HEK293 (cell line): ENCODE data around the gene SLC9C1.

Experiments
- CTCF ChIA-PET: fragments of 350-600 bp; formaldehyde crosslinking; extraction: SDS; loops from one replicate; lab custom pipeline; 2021; ENCODE audit warnings: antibody characterized with exemption; lab: Yijun Ruan, JAX
- POLR2A ChIA-PET: fragments of 300-600 bp; formaldehyde crosslinking; extraction: SDS; loops from one replicate; lab custom pipeline; 2020; ENCODE audit warnings: antibody characterized with exemption, inconsistent platforms; lab: Yijun Ruan, JAX
- H3K27ac ChIP-seq: fragments of 200-500 bp; sonication (Bioruptor generic); 2 replicates; pipeline ENCODE4 v1.5.1; 2014; ENCODE audit warnings: low read depth, low read length, control low read depth, inconsistent platforms; ENCODE audit errors: extremely low read depth
- H3K36me3 ChIP-seq, 2 experiments: fragments of 200-500 bp in 1 of 2; sonication (Bioruptor generic) in 1 of 2; 1 replicate in 1 of 2; 2 replicates in 1 of 2; pipeline ENCODE4 v1.5.1; 2014 to 2017; ENCODE audit warnings: inconsistent platforms in 2 of 2, low read length in 2 of 2; ENCODE audit not compliant: control insufficient read depth in 2 of 2, insufficient read depth in 1 of 2
- H3K4me1 ChIP-seq: fragments of 200-500 bp; sonication (Bioruptor generic); 2 replicates; pipeline ENCODE4 v1.5.1; 2014; ENCODE audit warnings: mild to moderate bottlenecking, low read length, inconsistent platforms; ENCODE audit not compliant: control insufficient read depth, insufficient read depth
- H3K4me3 ChIP-seq: 2 replicates; pipeline ENCODE4 v1.5.1; 2011; ENCODE audit warnings: low read depth, mild to moderate bottlenecking, control low read depth, low read length, moderate library complexity
- H3K9me3 ChIP-seq: fragments of 200-500 bp; sonication (Bioruptor generic); 2 replicates; pipeline ENCODE4 v1.5.1; 2014; ENCODE audit warnings: low read depth, low read length, inconsistent platforms; ENCODE audit not compliant: control insufficient read depth, insufficient read depth
- IKZF3 ChIP-seq: fragments of 450-650 bp; IDR thresholded peaks from 2 replicates; pipeline ENCODE4 v1.5.0; 2018; ENCODE audit warnings: missing biosample characterization, mild to moderate bottlenecking, missing genetic modification characterization, moderate library complexity
- PRDM4 ChIP-seq: fragments of 450-650 bp; formaldehyde crosslinking; IDR thresholded peaks from 2 replicates; pipeline ENCODE4 v1.5.1; 2017; ENCODE audit warnings: missing biosample characterization, missing genetic modification characterization
- WT1 ChIP-seq: fragments of 450-650 bp; formaldehyde crosslinking; IDR thresholded peaks from 2 replicates; pipeline ENCODE4 v1.5.1; 2016; ENCODE audit warnings: missing biosample characterization, missing genetic modification characterization
- YY2 ChIP-seq: fragments of 450-650 bp; formaldehyde crosslinking; IDR thresholded peaks from 2 replicates; pipeline ENCODE4 v1.5.1; 2016; ENCODE audit warnings: missing biosample characterization, missing genetic modification characterization
- ZBTB11 ChIP-seq: fragments of 450-650 bp; formaldehyde crosslinking; conservative IDR thresholded peaks from 2 replicates; pipeline ENCODE4 v1.5.1; 2016; ENCODE audit warnings: low read depth, missing biosample characterization, missing genetic modification characterization
- ZBTB20 ChIP-seq: fragments of 450-650 bp; formaldehyde crosslinking; IDR thresholded peaks from 2 replicates; pipeline ENCODE4 v1.5.1; 2016; ENCODE audit warnings: missing biosample characterization, missing genetic modification characterization
- ZBTB7A ChIP-seq: fragments of 450-650 bp; formaldehyde crosslinking; IDR thresholded peaks from 2 replicates; pipeline ENCODE4 v1.5.1; 2016; ENCODE audit warnings: low read depth, missing biosample characterization, missing genetic modification characterization
- ZBTB8A ChIP-seq: fragments of 450-650 bp; formaldehyde crosslinking; IDR thresholded peaks from 2 replicates; pipeline ENCODE4 v1.5.1; 2016; ENCODE audit warnings: missing biosample characterization, missing genetic modification characterization
- ZIC2 ChIP-seq: fragments of 450-650 bp; formaldehyde crosslinking; IDR thresholded peaks from 2 replicates; pipeline ENCODE4 v1.5.1; 2016; ENCODE audit warnings: missing biosample characterization, missing genetic modification characterization
- ZNF112 ChIP-seq: fragments of 450-650 bp; formaldehyde crosslinking; IDR thresholded peaks from 2 replicates; pipeline ENCODE4 v1.5.0; 2017; ENCODE audit warnings: missing biosample characterization, missing genetic modification characterization
- ZNF121 ChIP-seq: fragments of 450-650 bp; formaldehyde crosslinking; IDR thresholded peaks from 2 replicates; pipeline ENCODE4 v1.5.1; 2016; ENCODE audit warnings: missing biosample characterization, missing genetic modification characterization
- ZNF302 ChIP-seq: fragments of 450-650 bp; formaldehyde crosslinking; IDR thresholded peaks from 2 replicates; pipeline ENCODE4 v1.5.1; 2016; ENCODE audit warnings: missing biosample characterization, missing genetic modification characterization, low read depth
- ZNF311 ChIP-seq: fragments of 450-650 bp; formaldehyde crosslinking; IDR thresholded peaks from 2 replicates; pipeline ENCODE4 v1.5.1; 2017; ENCODE audit warnings: missing biosample characterization, missing genetic modification characterization, borderline replicate concordance
- ZNF350 ChIP-seq: fragments of 450-650 bp; formaldehyde crosslinking; IDR thresholded peaks from 2 replicates; pipeline ENCODE4 v1.5.0; 2017; ENCODE audit warnings: missing biosample characterization, mild to moderate bottlenecking, missing genetic modification characterization
- ZNF37A ChIP-seq: fragments of 450-650 bp; IDR thresholded peaks from 2 replicates; pipeline ENCODE4 v1.5.1; 2018; ENCODE audit warnings: missing biosample characterization, missing genetic modification characterization
- ZNF416 ChIP-seq: fragments of 450-650 bp; formaldehyde crosslinking; IDR thresholded peaks from 2 replicates; pipeline ENCODE4 v1.5.1; 2016; ENCODE audit warnings: missing biosample characterization, missing genetic modification characterization
- ZNF423 ChIP-seq: fragments of 450-650 bp; formaldehyde crosslinking; IDR thresholded peaks from 2 replicates; pipeline ENCODE4 v1.5.1; 2016; ENCODE audit warnings: missing biosample characterization, missing genetic modification characterization
- ZNF473 ChIP-seq: fragments of 450-650 bp; formaldehyde crosslinking; IDR thresholded peaks from 2 replicates; pipeline ENCODE4 v1.5.1; 2017; ENCODE audit warnings: missing biosample characterization, missing genetic modification characterization
- ZNF513 ChIP-seq: fragments of 450-650 bp; IDR thresholded peaks from 2 replicates; pipeline ENCODE4 v1.5.1; 2018; ENCODE audit warnings: missing biosample characterization, missing genetic modification characterization
- ZNF530 ChIP-seq: fragments of 450-650 bp; formaldehyde crosslinking; IDR thresholded peaks from 2 replicates; pipeline ENCODE4 v1.5.1; 2016; ENCODE audit warnings: low read depth, missing biosample characterization, missing genetic modification characterization
- ZNF585B ChIP-seq: fragments of 450-650 bp; formaldehyde crosslinking; IDR thresholded peaks from 2 replicates; pipeline ENCODE4 v1.5.1; 2016; ENCODE audit warnings: missing biosample characterization, missing genetic modification characterization
- ZNF623 ChIP-seq: fragments of 450-650 bp; formaldehyde crosslinking; IDR thresholded peaks from 2 replicates; pipeline ENCODE4 v1.5.1; 2016; ENCODE audit warnings: missing biosample characterization, missing genetic modification characterization
- ZNF629 ChIP-seq: fragments of 450-650 bp; formaldehyde crosslinking; IDR thresholded peaks from 2 replicates; pipeline ENCODE4 v1.5.1; 2017; ENCODE audit warnings: missing biosample characterization, missing genetic modification characterization
- ZNF645 ChIP-seq: fragments of 450-650 bp; formaldehyde crosslinking; IDR thresholded peaks from 2 replicates; pipeline ENCODE4; 2016; ENCODE audit warnings: missing biosample characterization, missing genetic modification characterization
- ZNF768 ChIP-seq: fragments of 450-650 bp; formaldehyde crosslinking; IDR thresholded peaks from 2 replicates; pipeline ENCODE4 v1.5.1; 2018; ENCODE audit warnings: missing biosample characterization, mild to moderate bottlenecking, missing genetic modification characterization
- ZSCAN30 ChIP-seq: fragments of 450-650 bp; IDR thresholded peaks from 2 replicates; pipeline ENCODE4 v1.5.1; 2018; ENCODE audit warnings: missing biosample characterization, mild to moderate bottlenecking, missing genetic modification characterization, moderate library complexity

SLC9C1 gene

GRCh38 chr3:112338021-112338726 lies 44.2 kb upstream of the SLC9C1 start:
- ChIA-PET CTCF (interaction anchor here (0.7 kb wide), 1 partner anchor 11 kb away, joined by 3 read pairs; no protein-coding TSS in a partner anchor), POLR2A (no interaction called here)
- TF ChIP-seq ZNF121 (tag by site-specific recombination) (no peak), PRDM4 (tag by site-specific recombination) (no peak), ZNF768 (no peak), ZNF416 (tag by site-specific recombination) (no peak), ZNF112 (tag by site-specific recombination) (no peak), ZNF629 (no peak), ZBTB8A (no peak), ZNF623 (tag by site-specific recombination) (no peak), ZNF311 (tag by site-specific recombination) (no peak), ZNF585B (tag by site-specific recombination) (no peak), ZNF302 (tag by site-specific recombination) (no peak), ZSCAN30 (tag by site-specific recombination) (no peak), ZBTB11 (tag by site-specific recombination) (no peak), ZBTB7A (no peak), WT1 (tag by site-specific recombination) (no peak), ZNF530 (no peak), ZIC2 (tag by site-specific recombination) (no peak)
- H3K9me3 ChIP-seq = no peaks in the 10 kb centered on the region
- no peak overlapping the region for H3K27ac ChIP-seq
- no peak overlapping the region for H3K4me3 ChIP-seq
- H3K4me1 ChIP-seq = no peaks in the 10 kb centered on the region
- H3K36me3 ChIP-seq = no peaks in the 10 kb centered on the region

GRCh38 chr3:112335434-112335781 lies 41.4 kb upstream of the SLC9C1 start:
- Histone ChIP-seq H3K36me3 (no peaks in the 10 kb centered on the region), H3K4me3 (no peak overlapping the region), H3K27ac (no peak overlapping the region), H3K4me1 (no peaks in the 10 kb centered on the region), H3K9me3 (no peaks in the 10 kb centered on the region)
- POLR2A ChIA-PET = no interaction called here
- CTCF ChIA-PET = no interaction called here
- TF ChIP-seq ZNF350 (tag by site-specific recombination) = no peak
- no peak for TF ChIP-seq ZNF645 (tag by site-specific recombination)
- TF ChIP-seq YY2 (tag by site-specific recombination) = no peak
- TF ChIP-seq ZNF513 (tag by site-specific recombination) = no peak
- TF ChIP-seq ZBTB20 (tag by site-specific recombination) = no peak
- no peak for TF ChIP-seq ZNF37A (tag by site-specific recombination)
- TF ChIP-seq IKZF3 (tag by site-specific recombination) = no peak
- TF ChIP-seq ZNF473 = no peak
- no peak for TF ChIP-seq ZNF768
- TF ChIP-seq ZNF423 (tag by site-specific recombination) = no peak
